Left ventricle myocardium inferior (tissue), 1 donor: ENCODE measurements around the gene MMP10. TPM values are rescaled to one million over a fixed set of nuclear protein-coding genes. Genes with fewer than 3 reads are reported as not detected.

Experiments
- DNase-seq: peaks from one replicate; pipeline ENCODE4 v3.0.0-alpha.2; 2020
- H3K27ac ChIP-seq: fragments of 200-600 bp; replicated peaks from 2 replicates; pipeline ENCODE4 v1.8.0; 2021
- H3K27me3 ChIP-seq: fragments of 200-600 bp; 2 replicates; pipeline ENCODE4 v1.8.0; 2021; ENCODE audit warnings: low read depth
- H3K36me3 ChIP-seq: fragments of 200-600 bp; 2 replicates; pipeline ENCODE4 v1.8.0; 2021
- H3K4me1 ChIP-seq: fragments of 200-600 bp; 2 replicates; pipeline ENCODE4 v1.8.0; 2021
- H3K4me3 ChIP-seq: fragments of 200-600 bp; 2 replicates; pipeline ENCODE4 v1.8.0; 2021; ENCODE audit warnings: mild to moderate bottlenecking, moderate library complexity
- H3K9me3 ChIP-seq: fragments of 200-600 bp; replicated peaks from 2 replicates; pipeline ENCODE4 v1.8.0; 2021
- intact Hi-C: fragments of 100-400 bp; cut with micrococcal nuclease; formaldehyde crosslinking; loops from one replicate; pipeline ENCODE4 v1.11.0; 2022
- total RNA-seq: library from RNA; stranded (reverse); fragmentation: NEBNext Ultra II Directional; extraction: Animal tissue kit (Norgen Biotek cat#: 25700); gene quantifications from one replicate; pipeline ENCODE4 v1.2.1, GENCODE V29; 2021
- TF ChIP-seq, protein P1 (sequence below): fragments of 200-600 bp; IDR thresholded peaks from 2 replicates; pipeline ENCODE4 v1.8.0; 2021; ENCODE audit warnings: antibody characterized with exemption, mild to moderate bottlenecking, borderline replicate concordance
- donor health status: DM: no; HTN: yes; CAD: no; lungs with severe emphysema.

The MMP10 gene
- total RNA-seq, 1 donor from 2014 or later: not detected

DNA sequence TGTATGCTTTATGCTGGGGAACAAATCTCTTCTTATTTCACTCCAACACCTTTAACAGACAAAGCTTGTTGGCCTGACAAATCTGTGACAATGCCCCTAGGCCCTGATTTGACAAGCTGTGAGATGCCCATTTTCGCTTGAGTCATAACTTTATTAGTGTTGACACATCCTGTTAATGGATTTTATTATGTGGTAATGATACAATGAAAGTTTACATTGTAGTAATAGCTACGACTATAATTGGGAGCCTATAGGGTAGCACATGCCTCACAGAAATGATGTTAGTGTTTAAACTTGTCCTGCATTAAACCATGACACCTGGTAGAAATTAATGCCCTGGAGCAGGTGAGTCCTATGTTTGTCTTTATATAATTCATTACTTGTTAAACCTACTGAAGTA, 3.3 kb upstream of the MMP10 start:
- TF ChIP-seq, protein P1, sequence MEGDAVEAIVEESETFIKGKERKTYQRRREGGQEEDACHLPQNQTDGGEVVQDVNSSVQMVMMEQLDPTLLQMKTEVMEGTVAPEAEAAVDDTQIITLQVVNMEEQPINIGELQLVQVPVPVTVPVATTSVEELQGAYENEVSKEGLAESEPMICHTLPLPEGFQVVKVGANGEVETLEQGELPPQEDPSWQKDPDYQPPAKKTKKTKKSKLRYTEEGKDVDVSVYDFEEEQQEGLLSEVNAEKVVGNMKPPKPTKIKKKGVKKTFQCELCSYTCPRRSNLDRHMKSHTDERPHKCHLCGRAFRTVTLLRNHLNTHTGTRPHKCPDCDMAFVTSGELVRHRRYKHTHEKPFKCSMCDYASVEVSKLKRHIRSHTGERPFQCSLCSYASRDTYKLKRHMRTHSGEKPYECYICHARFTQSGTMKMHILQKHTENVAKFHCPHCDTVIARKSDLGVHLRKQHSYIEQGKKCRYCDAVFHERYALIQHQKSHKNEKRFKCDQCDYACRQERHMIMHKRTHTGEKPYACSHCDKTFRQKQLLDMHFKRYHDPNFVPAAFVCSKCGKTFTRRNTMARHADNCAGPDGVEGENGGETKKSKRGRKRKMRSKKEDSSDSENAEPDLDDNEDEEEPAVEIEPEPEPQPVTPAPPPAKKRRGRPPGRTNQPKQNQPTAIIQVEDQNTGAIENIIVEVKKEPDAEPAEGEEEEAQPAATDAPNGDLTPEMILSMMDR: no peak
- H3K36me3 ChIP-seq: no peaks in the 10 kb centered on the region
- intact Hi-C loops: no loop called here
- H3K9me3 ChIP-seq: no peaks in the 10 kb centered on the region
- no peak for DNase-seq
- H3K4me3 ChIP-seq: no peak overlapping the region
- H3K27ac ChIP-seq: no peak overlapping the region
- H3K27me3 ChIP-seq: no peaks in the 10 kb centered on the region
- no peaks in the 10 kb centered on the region for H3K4me1 ChIP-seq

DNA sequence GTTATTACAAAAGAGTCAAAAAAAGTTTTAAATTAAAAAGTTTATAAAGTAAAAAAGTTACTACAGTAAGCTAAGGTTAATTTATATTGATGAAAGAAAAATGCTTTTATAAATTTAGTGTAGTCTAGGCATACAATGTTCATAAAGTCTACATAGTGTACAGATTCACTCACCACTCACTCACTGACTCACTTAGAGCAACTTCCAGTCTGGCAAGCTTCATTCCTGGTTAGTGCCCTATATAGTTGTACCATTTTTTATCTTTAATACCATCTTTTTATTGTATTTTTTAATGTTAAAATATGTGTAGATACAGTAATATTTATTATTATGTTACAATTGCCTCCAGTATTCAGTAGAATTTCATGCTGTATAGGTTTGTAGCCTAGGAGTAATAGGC, 2.6 kb upstream of the MMP10 start:
- H3K27me3 ChIP-seq: no peaks in the 10 kb centered on the region
- H3K4me3 ChIP-seq: no peak overlapping the region
- intact Hi-C loops: no loop called here
- H3K27ac ChIP-seq: no peak overlapping the region
- H3K4me1 ChIP-seq: no peaks in the 10 kb centered on the region
- DNase-seq: no peak
- no peaks in the 10 kb centered on the region for H3K9me3 ChIP-seq
- TF ChIP-seq, protein P1: no peak
- H3K36me3 ChIP-seq: no peaks in the 10 kb centered on the region

DNA sequence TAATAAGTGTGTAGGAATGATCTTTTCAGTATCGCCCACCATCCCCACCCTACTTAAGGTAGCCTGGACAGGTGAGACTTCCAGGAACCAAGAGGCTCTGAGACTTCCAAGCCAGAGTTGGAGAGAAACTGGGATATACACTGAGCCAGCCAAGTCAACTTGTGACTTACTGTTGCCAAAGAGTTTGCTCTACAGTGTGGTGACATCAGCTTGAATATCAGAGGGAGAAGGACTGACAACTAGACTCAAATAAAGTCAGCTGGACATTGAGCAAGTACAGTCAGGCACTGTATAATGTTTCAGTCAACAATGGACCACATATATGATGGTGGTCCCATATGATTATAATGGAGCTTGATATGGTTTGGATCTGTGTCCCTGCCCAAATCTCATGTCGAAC, 1.2 kb upstream of the MMP10 start:
- Histone ChIP-seq H3K4me1 (no peaks in the 10 kb centered on the region), H3K27ac (no peak overlapping the region), H3K27me3 (no peaks in the 10 kb centered on the region), H3K9me3 (no peaks in the 10 kb centered on the region), H3K36me3 (no peaks in the 10 kb centered on the region), H3K4me3 (no peak overlapping the region)
- TF ChIP-seq, protein P1: no peak
- intact Hi-C loops: no loop called here
- no peak for DNase-seq

DNA sequence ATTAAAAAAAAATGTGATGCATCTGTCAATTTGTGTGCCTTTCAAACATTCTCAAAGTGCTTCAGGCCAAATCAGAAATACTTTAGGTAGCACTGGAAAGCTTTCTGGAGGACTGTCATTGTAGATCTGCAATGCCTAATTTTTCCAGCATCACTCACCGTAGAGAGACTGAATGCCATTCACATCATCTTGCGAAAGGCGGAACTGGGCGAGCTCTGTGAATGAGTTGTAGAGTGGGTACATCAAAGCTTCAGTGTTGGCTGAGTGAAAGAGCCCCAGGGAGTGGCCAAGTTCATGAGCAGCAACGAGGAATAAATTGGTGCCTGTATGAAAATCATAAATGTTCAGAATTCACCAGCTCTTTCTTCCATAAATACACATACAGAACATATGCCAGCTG, 4.0 kb downstream of the MMP10 start:
- H3K27ac ChIP-seq: no peak overlapping the region
- H3K27me3 ChIP-seq: no peaks in the 10 kb centered on the region
- H3K36me3 ChIP-seq: no peaks in the 10 kb centered on the region
- H3K9me3 ChIP-seq: no peaks in the 10 kb centered on the region
- intact Hi-C loops: no loop called here
- DNase-seq: no peak
- no peaks in the 10 kb centered on the region for H3K4me1 ChIP-seq
- no peak overlapping the region for H3K4me3 ChIP-seq
- TF ChIP-seq, protein P1: no peak

DNA sequence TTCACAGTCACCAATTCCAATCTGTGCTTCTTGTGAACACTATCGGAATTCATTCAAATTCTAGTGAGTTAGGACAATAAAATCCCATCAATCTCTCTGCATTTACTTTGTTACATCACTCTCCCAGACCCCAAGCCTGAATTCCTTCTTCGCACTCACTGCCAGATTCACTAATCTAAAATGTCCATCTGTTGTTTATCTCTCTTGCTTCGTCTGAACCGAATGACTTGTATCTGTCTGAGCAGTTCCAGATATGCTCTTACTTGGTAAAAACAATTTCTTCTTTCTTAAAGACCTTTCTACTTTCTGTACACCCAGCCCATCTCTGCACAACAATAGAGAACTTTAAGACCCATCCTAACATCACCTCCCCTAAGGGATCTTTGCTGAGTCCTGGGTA, 7.0 kb downstream of the MMP10 start:
- TF ChIP-seq, protein P1: no peak
- Histone ChIP-seq H3K4me1 (no peaks in the 10 kb centered on the region), H3K36me3 (no peaks in the 10 kb centered on the region), H3K4me3 (no peak overlapping the region), H3K27me3 (no peaks in the 10 kb centered on the region), H3K27ac (no peak overlapping the region), H3K9me3 (no peaks in the 10 kb centered on the region)
- no peak for DNase-seq
- intact Hi-C loops: no loop called here

DNA sequence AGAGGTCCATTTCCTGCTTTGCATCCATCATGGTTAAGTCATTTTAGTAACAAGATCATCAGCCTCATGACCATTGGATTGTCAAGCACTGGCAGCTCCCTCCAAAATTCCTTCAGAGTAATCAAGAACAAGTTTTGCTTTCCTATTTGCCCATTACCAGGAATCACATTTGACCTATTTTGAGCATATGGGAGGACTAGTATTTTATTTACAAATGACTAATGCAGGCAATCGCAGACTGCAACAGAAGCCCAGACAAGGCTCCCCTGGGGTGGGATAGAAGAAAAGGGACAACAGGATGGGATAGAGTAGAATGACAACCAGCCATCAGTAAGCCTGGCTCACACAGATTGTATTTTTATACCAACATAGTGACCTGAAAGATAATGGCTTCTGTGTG, 9.1 kb downstream of the MMP10 start:
- intact Hi-C loops: no loop called here
- Histone ChIP-seq H3K36me3 (no peaks in the 10 kb centered on the region), H3K27me3 (no peaks in the 10 kb centered on the region), H3K27ac (no peak overlapping the region), H3K4me1 (no peaks in the 10 kb centered on the region), H3K9me3 (no peaks in the 10 kb centered on the region), H3K4me3 (no peak overlapping the region)
- TF ChIP-seq, protein P1: no peak
- DNase-seq: no peak
